HCT116 (cell line): ENCODE results near the gene IL1RN. TPM values are rescaled to one million over a fixed set of nuclear protein-coding genes. Genes with fewer than 3 reads are reported as not detected.

Source experiments
- ATAC-seq: fragments of 200-7000 bp; cut with Tn5 transposase; 2 replicates; pipeline ENCODE4 v1.9.1; 2020; ENCODE audit warnings: mild to moderate bottlenecking, moderate library complexity
- BruUV-seq: library from RNA; stranded (reverse); fragments of 400-500 nt; replicated peaks from 2 replicates; lab custom pipeline; 2021; lab: Mats Ljungman, UMichigan
- CTCF ChIA-PET: fragments of 300-600 bp; sonication (Branson Sonifier 250); formaldehyde crosslinking; loops from one replicate; lab custom pipeline; 2021; ENCODE audit warnings: antibody characterized with exemption; lab: Charles Lee
- POLR2A ChIA-PET: fragments of 300-600, 350-600 bp; sonication (Branson Sonifier 250); formaldehyde crosslinking; loops from one replicate; lab custom pipeline; 2021; ENCODE audit warnings: antibody characterized with exemption; lab: Charles Lee
- RAD21 ChIA-PET, 2 experiments: fragments of 300-600 bp; sonication (Branson Sonifier 250); formaldehyde crosslinking; loops; one replicate each; lab custom pipeline; 2023; ENCODE audit warnings: low total read pairs in 2 of 2; ENCODE audit not compliant: uncharacterized antibody in 2 of 2, unreplicated experiment in 2 of 2, low non-redundant PET in 1 of 2; lab: Charles Lee
- DNase-seq: peaks from one replicate; pipeline ENCODE4 v3.0.0-alpha.2; 2010; ENCODE audit warnings: low read depth, low spot score
- H2AFZ ChIP-seq: fragments of 200-600 bp; shearing (Covaris generic), sonication (generic); 2 replicates; pipeline ENCODE4 v1.6.1; 2017; ENCODE audit warnings: low read depth, mixed run types, mixed read lengths, antibody characterized with exemption, low read length; ENCODE audit not compliant: poor library complexity, severe bottlenecking
- H3K27ac ChIP-seq: 2 replicates; pipeline ENCODE4 v1.5.1; 2012; ENCODE audit warnings: low read depth, low read length
- H3K27me3 ChIP-seq: fragments of 200-600 bp; sonication (generic); 2 replicates; pipeline ENCODE4 v1.6.1; 2016; ENCODE audit warnings: mixed run types, low read length, mixed read lengths; ENCODE audit not compliant: insufficient read depth
- H3K36me3 ChIP-seq, 2 experiments: fragments of 200-500 bp in 1 of 2; fragments of 200-600 bp in 1 of 2; sonication (Bioruptor generic) in 1 of 2; sonication (generic) in 1 of 2; 2 replicates each; pipeline versions ENCODE4 v1.5.1 to v1.6.1; 2014 to 2016; ENCODE audit warnings: low read length in 2 of 2, inconsistent platforms in 1 of 2, mixed read lengths in 1 of 2, mixed run types in 1 of 2; ENCODE audit not compliant: insufficient read depth in 2 of 2, control insufficient read depth in 1 of 2
- H3K4me1 ChIP-seq, 2 experiments: fragments of 200-600 bp in 1 of 2; sonication (generic) in 1 of 2; 2 replicates each; pipeline versions ENCODE4 v1.5.1 to v1.6.1; 2012 to 2017; ENCODE audit warnings: low read length in 2 of 2, inconsistent platforms in 1 of 2, mild to moderate bottlenecking in 1 of 2, mixed read lengths in 1 of 2, mixed run types in 1 of 2, moderate library complexity in 1 of 2; ENCODE audit not compliant: insufficient read depth in 2 of 2, control insufficient read depth in 1 of 2
- H3K4me2 ChIP-seq: fragments of 200-600 bp; sonication (generic); 2 replicates; pipeline ENCODE4 v1.6.1; 2017; ENCODE audit warnings: mixed run types, low read length, mixed read lengths
- H3K4me3 ChIP-seq, 2 experiments: fragments of 200-600 bp in 1 of 2; sonication (generic) in 1 of 2; replicated peaks in 1 of 2; 2 replicates each; pipeline ENCODE4 v1.5.1; 2011 to 2016; ENCODE audit warnings: low read length in 2 of 2, control low read depth in 1 of 2, low read depth in 1 of 2, mild to moderate bottlenecking in 1 of 2, mixed read lengths in 1 of 2, mixed run types in 1 of 2
- H3K79me2 ChIP-seq: fragments of 200-600 bp; sonication (generic); 2 replicates; pipeline ENCODE4 v1.6.1; 2017; ENCODE audit warnings: mild to moderate bottlenecking, mixed run types, low read length, moderate library complexity, mixed read lengths; ENCODE audit not compliant: insufficient read depth
- H3K9ac ChIP-seq: fragments of 200-600 bp; sonication (generic); 2 replicates; pipeline ENCODE4 v1.6.1; 2016; ENCODE audit warnings: low read length, mixed read lengths
- H3K9me2 ChIP-seq: fragments of 200-600 bp; sonication (generic), shearing (Covaris generic); 2 replicates; pipeline ENCODE4 v1.6.1; 2017; ENCODE audit warnings: mixed run types, mild to moderate bottlenecking, moderate library complexity; ENCODE audit not compliant: insufficient read depth
- H3K9me3 ChIP-seq, 2 experiments: fragments of 200-500 bp in 1 of 2; fragments of 200-600 bp in 1 of 2; sonication (Bioruptor generic) in 1 of 2; sonication (generic) in 1 of 2; 2 replicates each; pipeline ENCODE4 v1.6.1; 2014 to 2017; ENCODE audit warnings: low read length in 2 of 2, mixed read lengths in 2 of 2, inconsistent platforms in 1 of 2, low read depth in 1 of 2, mild to moderate bottlenecking in 1 of 2, mixed run types in 1 of 2, moderate library complexity in 1 of 2; ENCODE audit not compliant: control insufficient read depth in 1 of 2, insufficient read depth in 1 of 2
- H4K20me1 ChIP-seq: fragments of 200-600 bp; sonication (generic), shearing (Covaris generic); 2 replicates; pipeline ENCODE4 v1.6.1; 2017; ENCODE audit warnings: mixed run types, mild to moderate bottlenecking, moderate library complexity; ENCODE audit not compliant: insufficient read depth
- CBX3 ChIP-seq: IDR thresholded peaks from 2 replicates; pipeline ENCODE4 v1.6.1; 2012; ENCODE audit warnings: low read depth
- EZH2phosphoT487 ChIP-seq: fragments of 200-600 bp; IDR thresholded peaks from 2 replicates; pipeline ENCODE4 v1.6.1; 2018; ENCODE audit warnings: antibody characterized with exemption, borderline replicate concordance
- FOSL1 ChIP-seq: IDR thresholded peaks from 2 replicates; pipeline ENCODE4 v1.6.1; 2012; ENCODE audit warnings: low read depth
- POLR2A ChIP-seq: IDR thresholded peaks from 2 replicates; pipeline ENCODE4 v1.7.0; 2011; ENCODE audit warnings: borderline replicate concordance; ENCODE audit not compliant: insufficient read depth, insufficient read length; ENCODE audit errors: extremely low read depth
- POLR2AphosphoS5 ChIP-seq: IDR thresholded peaks from 2 replicates; pipeline ENCODE4 v1.6.1; 2011; ENCODE audit warnings: mild to moderate bottlenecking, low read depth, low read length, moderate library complexity
- REST ChIP-seq: IDR thresholded peaks from 2 replicates; pipeline ENCODE4 v1.6.1; 2012; ENCODE audit warnings: low read depth
- SIN3A ChIP-seq: IDR thresholded peaks from 2 replicates; pipeline ENCODE4 v1.6.1; 2012; ENCODE audit warnings: low read depth
- intact Hi-C: fragments of 100-400 bp; cut with micrococcal nuclease; formaldehyde crosslinking; loops from 2 replicates; pipeline ENCODE4 v1.10.0; 2022
- total RNA-seq: library from RNA; stranded (reverse); gene quantifications from one replicate; pipeline ENCODE4 v1.2.1, GENCODE V29; 2021; ENCODE audit not compliant: unreplicated experiment

IL1RN gene
- total RNA-seq, 1 experiment from 2014 or later = 0.25 TPM

GRCh38 chr2:113167115-113167932 lies 39.9 kb downstream of the IL1RN start:
- Histone ChIP-seq H3K27me3 (no peaks in the 10 kb centered on the region), H3K9ac (no peak overlapping the region), H3K4me3 (no peak overlapping the region), H3K9me2 (no peaks in the 10 kb centered on the region), H3K36me3 (no peaks in the 10 kb centered on the region), H3K9me3 (no peaks in the 10 kb centered on the region), H3K4me1 (no peaks in the 10 kb centered on the region; a peak in 1 of 4 replicates), H2AFZ (no peak overlapping the region), H3K4me2 (no peak overlapping the region), H4K20me1 (no peaks in the 10 kb centered on the region), H3K27ac (no peak overlapping the region), H3K79me2 (no peaks in the 10 kb centered on the region)
- ChIA-PET RAD21 (no interaction called here), POLR2A (no interaction called here), CTCF (no interaction called here)
- TF ChIP-seq POLR2A = no peak
- TF ChIP-seq POLR2AphosphoS5 = no peak
- TF ChIP-seq EZH2phosphoT487 = no peak
- TF ChIP-seq REST = no peak
- no peak for TF ChIP-seq CBX3
- TF ChIP-seq FOSL1 = no peak
- no peak for TF ChIP-seq SIN3A
- BruUV-seq = no TSS peak
- intact Hi-C loops = no loop called here
- no peak for ATAC-seq
- DNase-seq = no peak
